Measurements from ENCODE around the gene GRAMD1B. TPM values are rescaled to one million over a fixed set of nuclear protein-coding genes. Genes with fewer than 3 reads are reported as not detected.

Gene GRAMD1B
- total RNA-seq, 1 donor from 2014 or later: 8.8 TPM

- no peak overlapping the region for H3K4me3 ChIP-seq (ENCODE audit: low read depth, low read length)
- H3K27me3 ChIP-seq (ENCODE audit: control insufficient read depth, insufficient read depth, low read length): no peaks in the 10 kb centered on the region
- no peak for TF ChIP-seq CTCF (IDR thresholded peaks at IDR 0.05; ENCODE audit: insufficient read depth, low read length, poor library complexity, severe bottlenecking)
- DNase-seq (ENCODE audit: low read depth): no peak
- H3K36me3 ChIP-seq (ENCODE audit: control insufficient read depth, insufficient read depth, low read length): no peaks in the 10 kb centered on the region
Measured at GRCh38 chr11:123386796-123387510, 43.1 kb upstream of the GRAMD1B start.

- TF ChIP-seq CTCF (IDR thresholded peaks at IDR 0.05; ENCODE audit: insufficient read depth, low read length, poor library complexity, severe bottlenecking): no peak
- H3K4me3 ChIP-seq (ENCODE audit: low read depth, low read length): no peak overlapping the region
- no peaks in the 10 kb centered on the region for H3K36me3 ChIP-seq (ENCODE audit: control insufficient read depth, insufficient read depth, low read length)
Measured at GRCh38 chr11:123388640-123389039, 41.4 kb upstream of the GRAMD1B start.

GRCh38 chr11:123390146-123390545, 39.9 kb upstream of the GRAMD1B start:
- Histone ChIP-seq H3K27me3 (ENCODE audit: control insufficient read depth, insufficient read depth, low read length) (no peaks in the 10 kb centered on the region), H3K36me3 (ENCODE audit: control insufficient read depth, insufficient read depth, low read length) (no peaks in the 10 kb centered on the region), H3K4me3 (ENCODE audit: low read depth, low read length) (no peak overlapping the region)
- TF ChIP-seq CTCF (IDR thresholded peaks at IDR 0.05; ENCODE audit: insufficient read depth, low read length, poor library complexity, severe bottlenecking): no peak
- no peak for DNase-seq (ENCODE audit: low read depth)

More at GRCh38 chr11:123388640-123389039, 41.4 kb upstream of the GRAMD1B start:
- DNase-seq (ENCODE audit: low read depth): no peak
- H3K27me3 ChIP-seq (ENCODE audit: control insufficient read depth, insufficient read depth, low read length): no peaks in the 10 kb centered on the region

GRCh38 chr11:123391646-123392348, 38.3 kb upstream of the GRAMD1B start:
- H3K36me3 ChIP-seq (ENCODE audit: control insufficient read depth, insufficient read depth, low read length): no peaks in the 10 kb centered on the region
- TF ChIP-seq CTCF (IDR thresholded peaks at IDR 0.05; ENCODE audit: insufficient read depth, low read length, poor library complexity, severe bottlenecking): no peak

GRCh38 chr11:123392431-123392830, 37.6 kb upstream of the GRAMD1B start:
- DNase-seq (ENCODE audit: low read depth): no peak
- TF ChIP-seq CTCF (IDR thresholded peaks at IDR 0.05; ENCODE audit: insufficient read depth, low read length, poor library complexity, severe bottlenecking): no peak
- no peaks in the 10 kb centered on the region for H3K27me3 ChIP-seq (ENCODE audit: control insufficient read depth, insufficient read depth, low read length)
- H3K4me3 ChIP-seq (ENCODE audit: low read depth, low read length): no peak overlapping the region
- no peaks in the 10 kb centered on the region for H3K36me3 ChIP-seq (ENCODE audit: control insufficient read depth, insufficient read depth, low read length)

More at GRCh38 chr11:123391646-123392348, 38.3 kb upstream of the GRAMD1B start:
- no peak overlapping the region for H3K4me3 ChIP-seq (ENCODE audit: low read depth, low read length)
- DNase-seq (ENCODE audit: low read depth): no peak
- H3K27me3 ChIP-seq (ENCODE audit: control insufficient read depth, insufficient read depth, low read length): no peaks in the 10 kb centered on the region
